ENCODE measurements around the gene MKNK1.

Gene MKNK1

GRCh38 chr1:46619656-46620258 is 15.7 kb upstream of the MKNK1 start:
- TF ChIP-seq EZH2phosphoT487 (conservative IDR thresholded peaks at IDR 0.05; ENCODE audit: low read length) = no peak
- TF ChIP-seq, protein P1, sequence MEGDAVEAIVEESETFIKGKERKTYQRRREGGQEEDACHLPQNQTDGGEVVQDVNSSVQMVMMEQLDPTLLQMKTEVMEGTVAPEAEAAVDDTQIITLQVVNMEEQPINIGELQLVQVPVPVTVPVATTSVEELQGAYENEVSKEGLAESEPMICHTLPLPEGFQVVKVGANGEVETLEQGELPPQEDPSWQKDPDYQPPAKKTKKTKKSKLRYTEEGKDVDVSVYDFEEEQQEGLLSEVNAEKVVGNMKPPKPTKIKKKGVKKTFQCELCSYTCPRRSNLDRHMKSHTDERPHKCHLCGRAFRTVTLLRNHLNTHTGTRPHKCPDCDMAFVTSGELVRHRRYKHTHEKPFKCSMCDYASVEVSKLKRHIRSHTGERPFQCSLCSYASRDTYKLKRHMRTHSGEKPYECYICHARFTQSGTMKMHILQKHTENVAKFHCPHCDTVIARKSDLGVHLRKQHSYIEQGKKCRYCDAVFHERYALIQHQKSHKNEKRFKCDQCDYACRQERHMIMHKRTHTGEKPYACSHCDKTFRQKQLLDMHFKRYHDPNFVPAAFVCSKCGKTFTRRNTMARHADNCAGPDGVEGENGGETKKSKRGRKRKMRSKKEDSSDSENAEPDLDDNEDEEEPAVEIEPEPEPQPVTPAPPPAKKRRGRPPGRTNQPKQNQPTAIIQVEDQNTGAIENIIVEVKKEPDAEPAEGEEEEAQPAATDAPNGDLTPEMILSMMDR (IDR thresholded peaks at IDR 0.05; ENCODE audit: insufficient read depth, low read length, poor library complexity, severe bottlenecking) = no peak
- Histone ChIP-seq H4K20me1 (ENCODE audit: low read depth, low read length) (no peaks in the 10 kb centered on the region), H3K9me3 (ENCODE audit: insufficient read depth, low read length) (no peaks in the 10 kb centered on the region), H3K36me3 (ENCODE audit: low read length) (no peaks in the 10 kb centered on the region), H3K4me2 (ENCODE audit: low read depth, low read length, poor library complexity, severe bottlenecking) (no peak overlapping the region), H3K27ac (ENCODE audit: low read depth, low read length) (no peak overlapping the region), H3K79me2 (ENCODE audit: insufficient read depth, low read length) (no peaks in the 10 kb centered on the region), H3K9me2 (replicated peaks; ENCODE audit: insufficient read depth, low read length) (no peaks in the 10 kb centered on the region), H2AFZ (ENCODE audit: low read depth, low read length, severe bottlenecking) (no peak overlapping the region), H3K9ac (ENCODE audit: low read length) (no peak overlapping the region), H3K27me3 (ENCODE audit: low read length) (no peaks in the 10 kb centered on the region), H3K4me3 (ENCODE audit: insufficient read depth, low read length, poor library complexity, severe bottlenecking) (no peak overlapping the region), H3F3A (ENCODE audit: insufficient read depth) (no peaks in the 10 kb centered on the region)

GRCh38 chr1:46618754-46619415 is 14.8 kb upstream of the MKNK1 start:
- Histone ChIP-seq H3K9me3 (ENCODE audit: insufficient read depth, low read length) (no peaks in the 10 kb centered on the region), H2AFZ (ENCODE audit: low read depth, low read length, severe bottlenecking) (no peak overlapping the region), H3F3A (ENCODE audit: insufficient read depth) (no peaks in the 10 kb centered on the region), H3K79me2 (ENCODE audit: insufficient read depth, low read length) (no peaks in the 10 kb centered on the region), H3K4me2 (ENCODE audit: low read depth, low read length, poor library complexity, severe bottlenecking) (no peak overlapping the region), H3K9ac (ENCODE audit: low read length) (no peak overlapping the region), H3K9me2 (replicated peaks; ENCODE audit: insufficient read depth, low read length) (no peaks in the 10 kb centered on the region), H3K27ac (ENCODE audit: low read depth, low read length) (no peak overlapping the region), H3K27me3 (ENCODE audit: low read length) (no peaks in the 10 kb centered on the region), H4K20me1 (ENCODE audit: low read depth, low read length) (no peaks in the 10 kb centered on the region), H3K36me3 (ENCODE audit: low read length) (no peaks in the 10 kb centered on the region), H3K4me3 (ENCODE audit: insufficient read depth, low read length, poor library complexity, severe bottlenecking) (no peak overlapping the region)
- no peak for TF ChIP-seq EZH2phosphoT487 (conservative IDR thresholded peaks at IDR 0.05; ENCODE audit: low read length)
- TF ChIP-seq, protein P1 (IDR thresholded peaks at IDR 0.05; ENCODE audit: insufficient read depth, low read length, poor library complexity, severe bottlenecking) = no peak

DNA sequence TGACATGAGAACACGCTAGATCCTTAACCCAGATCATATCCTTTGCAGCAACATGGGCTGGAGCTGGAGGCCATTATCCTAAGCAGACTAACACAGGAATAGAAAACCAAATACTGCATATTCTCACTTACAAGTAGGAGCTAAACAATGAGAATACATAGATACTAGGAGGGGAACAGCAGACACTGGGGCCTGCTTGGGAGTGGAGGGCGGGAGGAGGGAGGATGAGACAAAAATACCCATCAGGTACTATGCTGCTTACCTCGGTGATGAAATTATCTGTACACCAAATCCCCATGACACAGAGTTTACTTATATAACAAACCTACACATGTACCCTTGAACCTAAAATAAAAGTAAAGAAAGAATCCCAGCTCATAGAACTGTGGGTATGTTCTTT is 13.8 kb upstream of the MKNK1 start:
- H3K79me2 ChIP-seq (ENCODE audit: insufficient read depth, low read length) = no peaks in the 10 kb centered on the region
- no peaks in the 10 kb centered on the region for H4K20me1 ChIP-seq (ENCODE audit: low read depth, low read length)
- no peak overlapping the region for H3K9ac ChIP-seq (ENCODE audit: low read length)
- no peak for TF ChIP-seq EZH2phosphoT487 (conservative IDR thresholded peaks at IDR 0.05; ENCODE audit: low read length)
- H2AFZ ChIP-seq (ENCODE audit: low read depth, low read length, severe bottlenecking) = no peak overlapping the region
- H3K4me2 ChIP-seq (ENCODE audit: low read depth, low read length, poor library complexity, severe bottlenecking) = no peak overlapping the region
- H3F3A ChIP-seq (ENCODE audit: insufficient read depth) = no peaks in the 10 kb centered on the region
- H3K36me3 ChIP-seq (ENCODE audit: low read length) = no peaks in the 10 kb centered on the region
- H3K4me3 ChIP-seq (ENCODE audit: insufficient read depth, low read length, poor library complexity, severe bottlenecking) = no peak overlapping the region
- H3K9me3 ChIP-seq (ENCODE audit: insufficient read depth, low read length) = no peaks in the 10 kb centered on the region
- no peaks in the 10 kb centered on the region for H3K9me2 ChIP-seq (replicated peaks; ENCODE audit: insufficient read depth, low read length)
- no peak overlapping the region for H3K27ac ChIP-seq (ENCODE audit: low read depth, low read length)
- no peaks in the 10 kb centered on the region for H3K27me3 ChIP-seq (ENCODE audit: low read length)
